ENCODE data around the gene ZNF80. TPM values are rescaled to one million over a fixed set of nuclear protein-coding genes. Genes with fewer than 3 reads are reported as not detected.

Gene ZNF80
- total and polyA plus RNA-seq, 2 donors (not counting 3 experiments of a cell fraction or from before 2014, with no cell fraction given) = not detected

- no peaks in the 10 kb centered on the region for H3K9me3 ChIP-seq (replicated peaks; ENCODE audit: control insufficient read depth, insufficient read depth, low read length)
- dilution Hi-C loops (cut with MboI; ENCODE audit: extremely low pct_ligation_motif_present, low sequenced_read_pairs) = no loop called here
- H3K9me1 ChIP-seq (replicated peaks; ENCODE audit: control insufficient read depth, extremely low read depth, insufficient read depth, low read length) = no peaks in the 10 kb centered on the region
- no TSS peak for BruUV-seq (replicated peaks)
- H3K27me3 ChIP-seq (ENCODE audit: control insufficient read depth in 2 of 2, insufficient read depth in 2 of 2, low read length in 2 of 2) = no peaks in the 10 kb centered on the region
- no peak overlapping the region for H3K9ac ChIP-seq (replicated peaks; ENCODE audit: extremely low read depth, insufficient read depth, low read length)
- no peak overlapping the region for H2AFZ ChIP-seq (ENCODE audit: low read depth, low read length)
- ChIA-PET POLR2A (no interaction called here), CTCF (interaction anchor here (0.8 to 1.8 kb wide), 6 partner anchors 12 to 82 kb away, joined by 3 to 4 read pairs (median 3); no protein-coding TSS in a partner anchor)
- peaks cover 47% of the 10 kb centered on the region for H3K4me1 ChIP-seq (ENCODE audit: control insufficient read depth, extremely low read depth, insufficient read depth, low read length)
- peak; percentile 24 for DNase-seq (ENCODE audit: low read depth, low spot score)
- H3K4me3 ChIP-seq (replicated peaks in 1 of 3; ENCODE audit: insufficient read depth in 1 of 3, low read depth in 1 of 3, low read length in 3 of 3) = no peak overlapping the region
- no peaks in the 10 kb centered on the region for H3K36me3 ChIP-seq (ENCODE audit: control insufficient read depth in 2 of 2, extremely low read depth in 1 of 2, insufficient read depth in 2 of 2, low read length in 2 of 2)
- TF ChIP-seq MYC (IDR thresholded peaks at IDR 0.05; ENCODE audit: low read depth, low read length) (no peak), EZH2 (IDR thresholded peaks at IDR 0.05; ENCODE audit: borderline replicate concordance, low read depth, low read length, severe bottlenecking) (no peak), POLR2AphosphoS5 (IDR thresholded peaks at IDR 0.05; ENCODE audit: insufficient read depth, low read depth, low read length) (no peak), POLR2A (IDR thresholded peaks at IDR 0.05; ENCODE audit: low read depth, low read length) (no peak), FOS (IDR thresholded peaks at IDR 0.05; ENCODE audit: borderline replicate concordance, insufficient read depth, low read length) (no peak), GATA2 (IDR thresholded peaks at IDR 0.05; ENCODE audit: insufficient read depth, insufficient read length, low read depth, low read length) (no peak), CTCF (IDR thresholded peaks at IDR 0.05; ENCODE audit: extremely low read depth in 1 of 2, insufficient read depth in 1 of 2, low read depth in 1 of 2, low read length in 2 of 2) (no peak), MAX (IDR thresholded peaks at IDR 0.05; ENCODE audit: insufficient read depth, insufficient read length) (no peak), JUN (IDR thresholded peaks at IDR 0.05; ENCODE audit: borderline replicate concordance, insufficient read depth, insufficient read length, low read depth) (no peak)
- FAIRE-seq = peak; percentile 67
- no peak overlapping the region for H3K27ac ChIP-seq (ENCODE audit: insufficient read depth, low read depth, low read length)
- H4K20me1 ChIP-seq (replicated peaks; ENCODE audit: control insufficient read depth, extremely low read depth, insufficient read depth, low read length) = no peaks in the 10 kb centered on the region
- intact Hi-C loops (cut with micrococcal nuclease) = loop anchor here (10.0 kb wide), 1 partner anchor 1438 kb away; no protein-coding TSS in a partner anchor
- peak overlapping the region; percentile 48 for H3K4me2 ChIP-seq (ENCODE audit: insufficient read depth, low read length)
- H3K79me2 ChIP-seq (ENCODE audit: control insufficient read depth, insufficient read depth, low read length) = no peaks in the 10 kb centered on the region
Observed at GRCh38 chr3:114217266-114217665, 20.1 kb downstream of the ZNF80 start.

All from endothelial cell of umbilical vein (primary cell).